Panc1 (cell line): ENCODE data around the gene CETN1. TPM values are rescaled to one million over a fixed set of nuclear protein-coding genes. Genes with fewer than 3 reads are reported as not detected.

ENCODE experiments used
- ATAC-seq: fragments of 200-7000 bp; cut with Tn5 transposase; 2 replicates; pipeline ENCODE4 v1.9.1; 2020; ENCODE audit warnings: mild to moderate bottlenecking, moderate library complexity
- Bru-seq: library from RNA; stranded (reverse); fragments of 400-500 nt; gene quantifications from one replicate; lab custom pipeline; 2021; lab: Mats Ljungman, UMichigan
- BruChase-seq, 2 experiments: library from RNA; stranded (reverse); fragments of 400-500 nt; gene quantifications; one replicate each; lab custom pipeline; 2021; lab: Mats Ljungman, UMichigan
- BruUV-seq: library from RNA; stranded (reverse); fragments of 400-500 nt; replicated peaks from 2 replicates; lab custom pipeline; 2021; lab: Mats Ljungman, UMichigan
- CTCF ChIA-PET: fragments of 300-600 bp; sonication (Branson Sonifier 250); formaldehyde crosslinking; loops from one replicate; lab custom pipeline; 2022; ENCODE audit warnings: antibody characterized with exemption; lab: Charles Lee
- POLR2A ChIA-PET: fragments of 300-600 bp; sonication (Branson Sonifier 250); formaldehyde crosslinking; loops from one replicate; lab custom pipeline; 2022; ENCODE audit warnings: antibody characterized with exemption; lab: Charles Lee
- DNase-seq: peaks from one replicate; pipeline ENCODE4 v3.0.0-alpha.2; 2010; ENCODE audit warnings: low read depth, low spot score
- H3K27ac ChIP-seq: 2 replicates; pipeline ENCODE4 v1.5.1; 2011; ENCODE audit warnings: mild to moderate bottlenecking, low read length, inconsistent platforms
- H3K27me3 ChIP-seq: fragments of 200-500 bp; sonication (Bioruptor generic); 2 replicates; pipeline ENCODE4 v1.6.0; 2014; ENCODE audit warnings: low read length, inconsistent platforms; ENCODE audit not compliant: control insufficient read depth, insufficient read depth
- H3K36me3 ChIP-seq: fragments of 200-500 bp; sonication (Bioruptor generic); 2 replicates; pipeline ENCODE4 v1.5.1; 2014; ENCODE audit warnings: inconsistent platforms, mild to moderate bottlenecking, low read length, moderate library complexity; ENCODE audit not compliant: control insufficient read depth, insufficient read depth
- H3K4me1 ChIP-seq: 2 replicates; pipeline ENCODE4 v1.5.1; 2011; ENCODE audit warnings: inconsistent platforms, mild to moderate bottlenecking, low read length, moderate library complexity; ENCODE audit not compliant: control insufficient read depth, insufficient read depth
- H3K4me3 ChIP-seq, 2 experiments: 2 replicates each; pipeline ENCODE4 v1.5.1; 2011 to 2012; ENCODE audit warnings: low read depth in 2 of 2, low read length in 2 of 2, mild to moderate bottlenecking in 2 of 2, inconsistent platforms in 1 of 2, moderate library complexity in 1 of 2
- H3K9me3 ChIP-seq: fragments of 200-500 bp; sonication (Bioruptor generic); 2 replicates; pipeline ENCODE4 v1.5.1; 2014; ENCODE audit warnings: low read depth, mild to moderate bottlenecking, inconsistent platforms, low read length, moderate library complexity; ENCODE audit not compliant: control insufficient read depth, insufficient read depth
- CTCF ChIP-seq: fragments of 450-650 bp; IDR thresholded peaks from 2 replicates; pipeline ENCODE4 v1.5.1; 2017; ENCODE audit warnings: mild to moderate bottlenecking
- POLR2AphosphoS5 ChIP-seq: IDR thresholded peaks from 2 replicates; pipeline ENCODE4 v1.6.1; 2012; ENCODE audit warnings: mild to moderate bottlenecking, low read depth, low read length, moderate library complexity
- REST ChIP-seq, 2 experiments: IDR thresholded peaks; 2 replicates each; pipeline ENCODE4 v1.6.1; 2011 to 2012; ENCODE audit warnings: low read depth in 2 of 2, control low read depth in 1 of 2, low read length in 1 of 2, mild to moderate bottlenecking in 1 of 2, moderate library complexity in 1 of 2; ENCODE audit not compliant: insufficient read depth in 1 of 2
- SIN3A ChIP-seq: IDR thresholded peaks from 2 replicates; pipeline ENCODE4 v1.6.1; 2012; ENCODE audit warnings: low read depth, mild to moderate bottlenecking, low read length, moderate library complexity, borderline replicate concordance; ENCODE audit not compliant: insufficient read depth
- TCF7L2 ChIP-seq: IDR thresholded peaks from 2 replicates; pipeline ENCODE4 v1.6.1; 2011; ENCODE audit warnings: mild to moderate bottlenecking, low read depth, low read length, inconsistent platforms
- in situ Hi-C: cut with HindIII; loops from 2 replicates; pipeline ENCODE4 v1.10.0; 2016; ENCODE audit warnings: low sequenced_read_pairs, low pct_unique_long_range_greater_than_20kb
- intact Hi-C: fragments of 100-400 bp; cut with micrococcal nuclease; formaldehyde crosslinking; loops from one replicate; pipeline ENCODE4 v1.10.0; 2022; ENCODE audit not compliant: unreplicated experiment
- long read RNA-seq: library from polyadenylated mRNA; unstranded; transcript quantifications from one replicate; pipeline ENCODE4 v2.0.0, GENCODE V29; 2021; ENCODE audit not compliant: unreplicated experiment
- polyA plus RNA-seq: library from polyadenylated mRNA; unstranded; fragments of >200 nt; gene quantifications from one replicate; pipeline ENCODE4 v1.2.1, GENCODE V29; 2012; ENCODE audit warnings: missing spikeins; ENCODE audit not compliant: insufficient read length
- total RNA-seq: library from RNA; stranded (reverse); gene quantifications from one replicate; pipeline ENCODE4 v1.2.1, GENCODE V29; 2021; ENCODE audit not compliant: unreplicated experiment

Gene CETN1
- total RNA-seq = not detected
- polyA plus RNA-seq = not detected
- Bru-seq, nascent RNA = not detected
- not detected for BruChase-seq, experiment 1, labeled RNA remaining after a 2-hour chase
- not detected for BruChase-seq, experiment 2, labeled RNA remaining after a 6-hour chase
- long read RNA-seq = 0 reads

GRCh38 chr18:580154-580553, at the start of gene CETN1:
Gene CETN1 (plus strand): TSS chr18:580380. CDS start chr18:580409, 29 bp downstream.
- Histone ChIP-seq H3K4me1 (no peaks in the 10 kb centered on the region), H3K27me3 (peaks cover 2% of the 10 kb centered on the region; the same call in 1 of the 2 replicates), H3K36me3 (no peaks in the 10 kb centered on the region), H3K4me3 (no peak within 1 kb of the TSS), H3K9me3 (no peaks in the 10 kb centered on the region), H3K27ac (no peak within 1 kb of the TSS)
- ChIA-PET CTCF (no interaction called here), POLR2A (interaction anchor here (0.5 kb wide), 1 partner anchor 87 kb away, joined by 3 read pairs; no protein-coding TSS in a partner anchor)
- TF ChIP-seq TCF7L2 (no peak), REST (IDR thresholded peaks at IDR 0.05; ENCODE audit: insufficient read depth in 1 of 2, low read depth in 2 of 2, low read length in 1 of 2) (no peak)
- intact Hi-C loops (no loop called here), in situ Hi-C loops (no loop called here)
- ATAC-seq (no peak), DNase-seq (no peak)
- no TSS peak for BruUV-seq

- ChIA-PET POLR2A (no interaction called here), CTCF (no interaction called here)
- Histone ChIP-seq H3K27me3 (no peaks in the 10 kb centered on the region), H3K27ac (no peak overlapping the region), H3K4me1 (no peaks in the 10 kb centered on the region), H3K4me3 (no peak overlapping the region), H3K36me3 (no peaks in the 10 kb centered on the region), H3K9me3 (no peaks in the 10 kb centered on the region)
- in situ Hi-C loops (no loop called here), intact Hi-C loops (no loop called here)
- no peak for ATAC-seq
- DNase-seq = no peak
- TF ChIP-seq TCF7L2 = no peak
- TF ChIP-seq CTCF = no peak
- no peak for TF ChIP-seq POLR2AphosphoS5
- TF ChIP-seq REST (IDR thresholded peaks at IDR 0.05; ENCODE audit: insufficient read depth in 1 of 2, low read depth in 2 of 2, low read length in 1 of 2) = no peak
- no peak for TF ChIP-seq SIN3A
- no TSS peak for BruUV-seq
Measured at GRCh38 chr18:532018-532417, 48.2 kb upstream of the CETN1 start.
